ENCODE results near the gene DYNC1H1.

GRCh38 chr14:101920271-101920670, 44.1 kb upstream of the DYNC1H1 start:
- TF ChIP-seq CTCF (IDR thresholded peaks at IDR 0.05), result no peak
- TF ChIP-seq POLR2A (IDR thresholded peaks at IDR 0.05), result no peak
